Smooth muscle cell (in vitro differentiated cells): ENCODE measurements around the gene CHAMP1. TPM values are rescaled to one million over a fixed set of nuclear protein-coding genes. Genes with fewer than 3 reads are reported as not detected.

Experiments
- DNase-seq: peaks from one replicate; lab custom pipeline; 2025; ENCODE audit not compliant: unreplicated experiment; lab: John Stamatoyannopoulos, UW
- H2AFZ ChIP-seq: fragments of 200-600 bp; sonication (generic); 2 replicates; pipeline ENCODE4 v1.6.0; 2016; ENCODE audit warnings: antibody characterized with exemption, low read depth, mild to moderate bottlenecking
- H3F3A ChIP-seq: fragments of 200-600 bp; sonication (generic); 2 replicates; pipeline ENCODE4 v1.6.0; 2017; ENCODE audit warnings: antibody characterized with exemption, low read depth
- H3K27ac ChIP-seq: fragments of 200-600 bp; sonication (generic); 2 replicates; pipeline ENCODE4 v1.5.1; 2016; ENCODE audit warnings: low read depth, mild to moderate bottlenecking
- H3K27me3 ChIP-seq: fragments of 200-600 bp; sonication (generic); 2 replicates; pipeline ENCODE4 v1.6.1; 2016; ENCODE audit warnings: low read depth, mild to moderate bottlenecking
- H3K36me3 ChIP-seq: fragments of 200-600 bp; sonication (generic); 2 replicates; pipeline ENCODE4 v1.5.1; 2016; ENCODE audit warnings: low read depth
- H3K4me1 ChIP-seq: fragments of 200-600 bp; sonication (generic); 2 replicates; pipeline ENCODE4 v1.5.1; 2016; ENCODE audit warnings: low read depth
- H3K4me2 ChIP-seq: fragments of 200-600 bp; sonication (generic); 2 replicates; pipeline ENCODE4 v1.6.0; 2016; ENCODE audit warnings: mild to moderate bottlenecking
- H3K4me3 ChIP-seq: fragments of 200-600 bp; sonication (generic); 2 replicates; pipeline ENCODE4 v1.5.1; 2016; ENCODE audit warnings: mild to moderate bottlenecking
- H3K79me2 ChIP-seq: fragments of 200-600 bp; sonication (generic); 2 replicates; pipeline ENCODE4 v1.6.0; 2016; ENCODE audit warnings: low read depth, mild to moderate bottlenecking
- H3K9ac ChIP-seq: fragments of 200-600 bp; sonication (generic); 2 replicates; pipeline ENCODE4 v1.6.0; 2016; ENCODE audit warnings: low read depth
- H3K9me3 ChIP-seq: fragments of 200-600 bp; sonication (generic); replicated peaks from 2 replicates; pipeline ENCODE4 v1.5.1; 2016; ENCODE audit warnings: low read depth
- H4K20me1 ChIP-seq: fragments of 200-600 bp; sonication (generic); 2 replicates; pipeline ENCODE4 v1.6.0; 2016; ENCODE audit warnings: low read depth
- CTCF ChIP-seq: fragments of 200-600 bp; sonication (generic); IDR thresholded peaks from 2 replicates; pipeline ENCODE4 v1.5.1; 2017; ENCODE audit warnings: borderline replicate concordance, mild to moderate bottlenecking, antibody characterized with exemption; ENCODE audit not compliant: insufficient read depth, poor library complexity, severe bottlenecking
- WGBS: methylation state at CpG from one replicate; pipeline ENCODE4 v1.1.7; 2016; ENCODE audit warnings: low lambda C conversion rate; 5-methylcytosine and 5-hydroxymethylcytosine counted together
- polyA plus RNA-seq: library from polyadenylated mRNA; unstranded; fragments of >200 nt; fragmentation: Nextera tagmentation; extraction: Ambion mirVana; gene quantifications from 2 replicates; pipeline ENCODE4 v1.2.1, GENCODE V29; 2016
- total RNA-seq: library from RNA; depleted of rRNA; stranded (reverse); fragments of >200 nt; gene quantifications from 2 replicates; pipeline ENCODE4 v1.2.3, GENCODE V29; 2014

Gene CHAMP1
- total and polyA plus RNA-seq, 2 experiments from 2014 or later: 12.1 to 20.6 TPM

GRCh38 chr13:114296448-114296847 is 17.9 kb upstream of the CHAMP1 start:
- H3F3A ChIP-seq: no peaks in the 10 kb centered on the region
- H3K36me3 ChIP-seq: peaks cover 8% of the 10 kb centered on the region
- H3K79me2 ChIP-seq: peaks cover 7% of the 10 kb centered on the region
- TF ChIP-seq CTCF: no peak
- H2AFZ ChIP-seq: no peak overlapping the region
- no peaks in the 10 kb centered on the region for H3K27me3 ChIP-seq
- peaks cover 5% of the 10 kb centered on the region for H4K20me1 ChIP-seq
- no peak overlapping the region for H3K27ac ChIP-seq
- H3K4me3 ChIP-seq: no peak overlapping the region
- 97% methylated on average over 10 of the region's 10 CpGs for WGBS
- no peak overlapping the region for H3K9ac ChIP-seq
- DNase-seq: no peak
- H3K9me3 ChIP-seq: no peaks in the 10 kb centered on the region
- no peaks in the 10 kb centered on the region for H3K4me1 ChIP-seq
- no peak overlapping the region for H3K4me2 ChIP-seq

GRCh38 chr13:114296902-114297301 is 17.4 kb upstream of the CHAMP1 start:
- Histone ChIP-seq H3F3A (no peaks in the 10 kb centered on the region), H3K4me3 (no peak overlapping the region), H3K79me2 (peaks cover 7% of the 10 kb centered on the region), H3K27ac (no peak overlapping the region), H3K4me1 (no peaks in the 10 kb centered on the region), H3K9ac (no peak overlapping the region), H3K27me3 (no peaks in the 10 kb centered on the region), H2AFZ (no peak overlapping the region), H4K20me1 (peaks cover 5% of the 10 kb centered on the region), H3K9me3 (no peaks in the 10 kb centered on the region), H3K4me2 (no peak overlapping the region), H3K36me3 (peaks cover 4% of the 10 kb centered on the region)
- WGBS: 96% methylated on average over 5 of the region's 5 CpGs
- DNase-seq: no peak
- no peak for TF ChIP-seq CTCF

GRCh38 chr13:114298866-114299265 is 15.4 kb upstream of the CHAMP1 start:
- Histone ChIP-seq H3K27me3 (no peaks in the 10 kb centered on the region), H3K36me3 (peaks cover 6% of the 10 kb centered on the region), H3K79me2 (no peaks in the 10 kb centered on the region), H3K27ac (no peak overlapping the region), H3F3A (no peaks in the 10 kb centered on the region), H2AFZ (no peak overlapping the region), H3K9me3 (no peaks in the 10 kb centered on the region), H4K20me1 (peaks cover 5% of the 10 kb centered on the region), H3K9ac (no peak overlapping the region), H3K4me1 (no peaks in the 10 kb centered on the region), H3K4me2 (no peak overlapping the region), H3K4me3 (no peak overlapping the region)
- TF ChIP-seq CTCF: no peak
- WGBS: 88% methylated on average over 12 of the region's 12 CpGs
- DNase-seq: no peak

GRCh38 chr13:114299604-114300305 is 14.5 kb upstream of the CHAMP1 start:
- WGBS: 95% methylated on average over 12 of the region's 12 CpGs
- TF ChIP-seq CTCF: no peak
- Histone ChIP-seq H4K20me1 (peaks cover 5% of the 10 kb centered on the region), H3K4me2 (no peak overlapping the region), H3F3A (no peaks in the 10 kb centered on the region), H3K79me2 (no peaks in the 10 kb centered on the region), H3K27me3 (no peaks in the 10 kb centered on the region), H3K4me1 (no peaks in the 10 kb centered on the region), H2AFZ (no peak overlapping the region), H3K9ac (no peak overlapping the region), H3K36me3 (peaks cover 6% of the 10 kb centered on the region), H3K27ac (no peak overlapping the region), H3K9me3 (no peaks in the 10 kb centered on the region), H3K4me3 (no peak overlapping the region)
- no peak for DNase-seq
